ENCODE measurements around the gene CDH12. TPM values are rescaled to one million over a fixed set of nuclear protein-coding genes. Genes with fewer than 3 reads are reported as not detected.

CDH12 gene
- total and polyA plus RNA-seq, 4 donors, result 0.02 to 0.33 (median 0.17) TPM; not detected in 1

DNA sequence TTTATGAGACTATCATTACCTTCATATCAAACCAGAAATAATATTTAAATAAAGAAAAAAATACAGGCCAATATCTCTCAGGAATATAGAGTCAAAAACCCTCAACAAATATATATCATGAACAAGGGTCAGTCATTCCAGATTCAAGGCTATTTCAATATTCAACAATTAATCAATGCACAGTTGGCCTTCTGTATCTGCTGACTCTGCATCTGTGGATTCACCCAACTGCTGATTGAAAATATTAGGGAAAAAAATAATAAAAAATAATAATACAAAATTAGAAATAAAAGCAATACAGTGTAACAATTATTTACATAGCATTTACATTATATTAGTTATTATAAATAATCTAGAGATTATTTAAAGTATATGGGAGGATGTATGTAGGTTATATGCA is 1114.0 kb downstream of the CDH12 start:
- DNase-seq (ENCODE audit: low spot score), result no peak
- Histone ChIP-seq H3K27me3 (ENCODE audit: control insufficient read depth in 4 of 4, insufficient read depth in 4 of 4, low read length in 3 of 4) (no peaks in the 10 kb centered on the region), H3K27ac (ENCODE audit: low read depth in 1 of 2, low read length in 2 of 2) (no peak overlapping the region), H3K9me3 (ENCODE audit: control insufficient read depth in 4 of 4, low read length in 3 of 4) (no peaks in the 10 kb centered on the region), H3K9ac (ENCODE audit: low read depth in 1 of 2, low read length in 2 of 2) (no peak overlapping the region), H3K4me3 (ENCODE audit: low read depth in 1 of 3, low read length in 3 of 3) (no peak overlapping the region), H3K4me1 (ENCODE audit: control insufficient read depth in 4 of 4, insufficient read depth in 4 of 4, low read length in 3 of 4) (no peaks in the 10 kb centered on the region), H3K36me3 (ENCODE audit: control insufficient read depth in 4 of 4, insufficient read depth in 3 of 4, low read depth in 1 of 4, low read length in 3 of 4) (no peaks in the 10 kb centered on the region)
- no peak for TF ChIP-seq HNF4G (IDR thresholded peaks at IDR 0.05)
- no peak for TF ChIP-seq SP1 (IDR thresholded peaks at IDR 0.05)
- TF ChIP-seq YY1 (IDR thresholded peaks at IDR 0.05), result no peak
- no peak for TF ChIP-seq FOXA1 (IDR thresholded peaks at IDR 0.05)
- TF ChIP-seq, protein P1, sequence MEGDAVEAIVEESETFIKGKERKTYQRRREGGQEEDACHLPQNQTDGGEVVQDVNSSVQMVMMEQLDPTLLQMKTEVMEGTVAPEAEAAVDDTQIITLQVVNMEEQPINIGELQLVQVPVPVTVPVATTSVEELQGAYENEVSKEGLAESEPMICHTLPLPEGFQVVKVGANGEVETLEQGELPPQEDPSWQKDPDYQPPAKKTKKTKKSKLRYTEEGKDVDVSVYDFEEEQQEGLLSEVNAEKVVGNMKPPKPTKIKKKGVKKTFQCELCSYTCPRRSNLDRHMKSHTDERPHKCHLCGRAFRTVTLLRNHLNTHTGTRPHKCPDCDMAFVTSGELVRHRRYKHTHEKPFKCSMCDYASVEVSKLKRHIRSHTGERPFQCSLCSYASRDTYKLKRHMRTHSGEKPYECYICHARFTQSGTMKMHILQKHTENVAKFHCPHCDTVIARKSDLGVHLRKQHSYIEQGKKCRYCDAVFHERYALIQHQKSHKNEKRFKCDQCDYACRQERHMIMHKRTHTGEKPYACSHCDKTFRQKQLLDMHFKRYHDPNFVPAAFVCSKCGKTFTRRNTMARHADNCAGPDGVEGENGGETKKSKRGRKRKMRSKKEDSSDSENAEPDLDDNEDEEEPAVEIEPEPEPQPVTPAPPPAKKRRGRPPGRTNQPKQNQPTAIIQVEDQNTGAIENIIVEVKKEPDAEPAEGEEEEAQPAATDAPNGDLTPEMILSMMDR (IDR thresholded peaks at IDR 0.05; ENCODE audit: low read depth, low read length, missing input control), result no peak

GRCh38 chr5:21723500-21723899 is 1129.6 kb downstream of the CDH12 start:
- Histone ChIP-seq H3K9ac (ENCODE audit: low read depth in 1 of 2, low read length in 2 of 2) (no peak overlapping the region), H3K4me1 (ENCODE audit: control insufficient read depth in 4 of 4, insufficient read depth in 4 of 4, low read length in 3 of 4) (no peaks in the 10 kb centered on the region), H3K27me3 (ENCODE audit: control insufficient read depth in 4 of 4, insufficient read depth in 4 of 4, low read length in 3 of 4) (no peaks in the 10 kb centered on the region), H3K36me3 (ENCODE audit: control insufficient read depth in 4 of 4, insufficient read depth in 3 of 4, low read depth in 1 of 4, low read length in 3 of 4) (no peaks in the 10 kb centered on the region), H3K4me3 (ENCODE audit: low read depth in 1 of 3, low read length in 3 of 3) (no peak overlapping the region), H3K27ac (ENCODE audit: low read depth in 1 of 2, low read length in 2 of 2) (no peak overlapping the region), H3K9me3 (ENCODE audit: control insufficient read depth in 4 of 4, low read length in 3 of 4) (no peaks in the 10 kb centered on the region)
- WGBS, result 53% methylated on average over 2 of the region's 2 CpGs
- DNase-seq (ENCODE audit: low spot score), result no peak
- TF ChIP-seq HNF4G (IDR thresholded peaks at IDR 0.05) (no peak), EGR1 (IDR thresholded peaks at IDR 0.05; ENCODE audit: low read depth in 2 of 2) (no peak), ZBTB33 (IDR thresholded peaks at IDR 0.05) (no peak), FOXA2 (IDR thresholded peaks at IDR 0.05) (no peak), FOXA1 (IDR thresholded peaks at IDR 0.05) (no peak), ATF3 (IDR thresholded peaks at IDR 0.05) (no peak), REST (IDR thresholded peaks at IDR 0.05) (no peak), NR2F2 (IDR thresholded peaks at IDR 0.05) (no peak), RAD21 (IDR thresholded peaks at IDR 0.05) (no peak), JUND (IDR thresholded peaks at IDR 0.05) (no peak), HNF4A (conservative IDR thresholded peaks at IDR 0.05) (no peak), YY1 (IDR thresholded peaks at IDR 0.05) (no peak), GABPA (IDR thresholded peaks at IDR 0.05 in 1 of 2, conservative IDR thresholded peaks at IDR 0.05 in 1 of 2) (no peak)
- TF ChIP-seq, protein P1 (IDR thresholded peaks at IDR 0.05; ENCODE audit: low read depth, low read length, missing input control), result no peak
